ENCODE measurements around the gene RGL1. TPM values are rescaled to one million over a fixed set of nuclear protein-coding genes. Genes with fewer than 3 reads are reported as not detected.
A peak's percentile ranks its signal among the peaks of the same experiment; 100 is the strongest.
"Not testable (repeated sequence)": the region's sequence is repeated elsewhere in the genome, so short reads cannot be mapped to it uniquely, and the experiment has no call there.

The RGL1 gene
- total RNA-seq, 1 experiment from 2014 or later = 3.7 TPM

DNA sequence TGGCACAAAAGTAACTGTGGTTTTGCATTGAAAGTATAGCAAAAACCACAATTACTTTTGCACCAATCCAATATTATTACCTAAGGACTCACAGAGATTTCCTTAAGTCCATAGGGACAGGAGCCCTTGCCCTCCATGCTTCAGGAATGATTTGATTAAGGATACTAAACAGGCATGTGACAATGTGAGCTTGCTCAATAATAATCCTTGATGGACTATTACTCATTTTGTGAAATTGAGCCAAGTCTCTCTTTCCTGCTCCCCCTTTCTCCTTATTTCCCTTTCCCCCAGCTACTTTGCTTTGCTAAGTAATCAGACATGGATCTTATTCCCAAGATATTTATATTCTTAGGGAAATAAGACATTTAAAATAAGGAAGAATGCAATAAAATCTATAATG lies 21.6 kb upstream of the RGL1 start:
- DNase-seq (ENCODE audit: low spot score) = no peak
- in situ Hi-C loops (cut with HindIII; ENCODE audit: low sequenced_read_pairs) = no loop called here

GRCh38 chr1:183783767-183784637 lies 20.9 kb upstream of the RGL1 start:
- in situ Hi-C loops (cut with HindIII; ENCODE audit: low sequenced_read_pairs) = no loop called here
- DNase-seq (ENCODE audit: low spot score) = peak; percentile 90

DNA sequence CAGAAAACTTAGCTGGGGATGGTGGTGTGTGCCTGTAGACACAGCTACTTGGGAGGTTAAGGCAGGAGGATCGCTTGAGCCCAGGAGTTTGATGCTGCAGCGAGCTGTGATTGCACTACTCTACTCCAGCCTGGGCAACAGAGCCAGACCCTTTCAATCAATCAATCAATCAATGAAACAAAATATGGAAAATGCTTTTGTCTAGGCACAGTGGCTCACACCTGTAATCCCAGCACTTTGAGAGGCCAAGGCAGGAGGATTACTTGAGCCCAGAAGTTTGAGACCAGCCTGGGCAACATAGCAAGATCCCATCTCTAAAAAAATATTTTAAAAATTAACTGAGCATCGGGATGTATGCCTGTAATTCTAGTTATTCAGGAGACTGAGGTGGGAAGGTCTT lies 19.0 kb upstream of the RGL1 start:
- DNase-seq (ENCODE audit: low spot score); in situ Hi-C loops (cut with HindIII; ENCODE audit: low sequenced_read_pairs): not testable (repeated sequence)

GRCh38 chr1:183787704-183788103 lies 17.2 kb upstream of the RGL1 start:
- no peak for DNase-seq (ENCODE audit: low spot score)
- in situ Hi-C loops (cut with HindIII; ENCODE audit: low sequenced_read_pairs) = no loop called here

GRCh38 chr1:183791319-183791718 lies 13.6 kb upstream of the RGL1 start:
- DNase-seq (ENCODE audit: low spot score) = no peak
- in situ Hi-C loops (cut with HindIII; ENCODE audit: low sequenced_read_pairs) = no loop called here

DNA sequence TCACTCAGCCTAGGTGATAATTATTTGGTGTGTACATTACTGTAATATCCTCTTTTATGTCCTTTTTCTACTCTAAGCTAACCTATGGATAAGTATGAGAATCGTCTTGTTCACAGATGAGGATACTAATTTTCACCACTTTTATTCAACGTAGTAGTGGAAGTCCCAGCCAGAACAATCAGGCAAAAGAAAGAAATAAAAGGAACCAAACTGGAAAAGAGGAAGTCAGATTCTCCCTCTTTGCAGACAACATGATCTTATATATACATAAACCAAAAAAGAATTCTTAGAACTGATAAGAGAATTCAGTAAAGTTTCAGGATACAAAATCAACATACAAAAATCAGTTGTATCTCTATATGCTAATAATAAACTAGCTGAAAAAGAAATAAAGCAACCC lies 12.6 kb upstream of the RGL1 start:
- in situ Hi-C loops (cut with HindIII; ENCODE audit: low sequenced_read_pairs) = no loop called here
- no peak for DNase-seq (ENCODE audit: low spot score)

GRCh38 chr1:183794088-183794487 lies 10.8 kb upstream of the RGL1 start:
- DNase-seq (ENCODE audit: low spot score) = no peak
- in situ Hi-C loops (cut with HindIII; ENCODE audit: low sequenced_read_pairs) = no loop called here

- in situ Hi-C loops (cut with HindIII; ENCODE audit: low sequenced_read_pairs) = no loop called here
- DNase-seq (ENCODE audit: low spot score) = no peak
These were observed 4.5 kb upstream of the RGL1 start for GRCh38 chr1:183800449-183800848.

GRCh38 chr1:183801649-183802048 lies 3.3 kb upstream of the RGL1 start:
- in situ Hi-C loops (cut with HindIII; ENCODE audit: low sequenced_read_pairs) = no loop called here

DNA sequence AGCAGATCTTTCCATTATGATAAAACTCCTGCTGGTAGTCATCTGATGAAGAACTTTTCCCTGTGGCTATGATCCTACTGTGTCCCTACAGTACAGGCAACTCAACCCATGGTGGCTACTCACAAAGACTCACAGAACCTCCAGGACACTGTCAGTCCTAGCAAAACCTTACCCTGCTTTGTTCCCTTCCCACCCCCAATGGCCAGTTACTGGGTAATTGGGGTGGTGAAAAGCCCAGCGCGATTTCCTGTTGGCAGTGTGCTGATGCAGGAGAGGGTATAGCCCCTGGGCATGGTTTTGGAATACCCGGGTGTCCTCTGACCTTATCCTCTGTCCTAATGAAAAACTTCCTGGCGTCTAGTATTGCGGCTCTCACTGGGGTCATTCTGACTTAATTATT lies 533 bp upstream of the RGL1 start:
- in situ Hi-C loops (cut with HindIII; ENCODE audit: low sequenced_read_pairs) = no loop called here
- no peak for DNase-seq (ENCODE audit: low spot score)

More at GRCh38 chr1:183801649-183802048, 3.3 kb upstream of the RGL1 start:
- no peak for DNase-seq (ENCODE audit: low spot score)

DNA sequence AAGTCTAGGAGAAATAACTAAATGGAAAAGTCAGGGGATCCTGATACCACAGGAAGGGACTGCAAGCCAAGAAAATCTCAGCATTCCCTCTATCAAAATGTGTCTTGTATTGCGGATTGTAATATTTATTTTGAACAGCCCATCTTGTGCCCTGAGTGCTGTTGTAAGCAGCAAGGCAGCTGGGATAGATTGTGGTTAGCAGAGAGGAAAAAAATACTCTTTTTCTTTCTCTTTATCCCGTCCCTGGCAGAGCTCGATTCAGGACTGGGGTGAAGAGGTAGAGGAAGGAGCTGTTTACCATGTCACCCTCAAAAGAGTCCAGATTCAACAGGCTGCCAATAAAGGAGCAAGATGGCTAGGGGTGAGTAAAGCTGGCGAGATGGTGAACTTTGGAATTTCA lies 1.2 kb downstream of the RGL1 start:
- in situ Hi-C loops (cut with HindIII; ENCODE audit: low sequenced_read_pairs) = no loop called here
- no peak for DNase-seq (ENCODE audit: low spot score)

GRCh38 chr1:183806675-183807074 lies 1.8 kb downstream of the RGL1 start:
- in situ Hi-C loops (cut with HindIII; ENCODE audit: low sequenced_read_pairs) = no loop called here
- DNase-seq (ENCODE audit: low spot score) = no peak

DNA sequence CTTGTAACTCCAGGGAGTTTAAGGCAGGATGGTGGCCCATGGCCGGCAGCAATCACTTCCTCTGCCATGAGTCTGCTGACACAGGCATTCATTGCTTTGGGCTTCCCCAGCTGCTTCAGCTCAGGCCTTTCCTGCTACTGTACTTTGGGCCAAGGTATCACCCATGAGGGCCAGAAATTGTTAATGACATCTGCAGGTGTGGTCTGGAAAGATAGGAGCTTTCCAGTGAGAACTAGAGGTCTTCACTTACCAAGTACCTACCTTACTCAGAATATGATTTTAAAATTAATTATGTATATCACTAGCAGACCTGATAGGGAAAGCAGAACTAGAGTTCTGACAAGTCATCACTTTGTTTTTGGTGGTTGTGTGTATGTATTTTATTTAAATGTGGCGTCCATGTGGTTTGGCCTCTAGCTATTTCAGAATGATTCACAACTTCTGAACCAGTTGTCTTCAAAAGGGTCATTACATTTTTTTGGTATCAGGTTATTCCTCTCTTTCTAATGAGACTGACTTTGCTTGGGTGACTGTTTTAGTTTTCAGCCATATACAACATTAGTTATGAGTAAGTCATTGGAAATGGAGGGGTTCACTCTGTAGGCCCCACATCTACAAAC lies 2.7 kb downstream of the RGL1 start:
- no peak for DNase-seq (ENCODE audit: low spot score)
- in situ Hi-C loops (cut with HindIII; ENCODE audit: low sequenced_read_pairs) = no loop called here

GRCh38 chr1:183808296-183809027 lies 3.5 kb downstream of the RGL1 start:
- in situ Hi-C loops (cut with HindIII; ENCODE audit: low sequenced_read_pairs) = no loop called here

DNA sequence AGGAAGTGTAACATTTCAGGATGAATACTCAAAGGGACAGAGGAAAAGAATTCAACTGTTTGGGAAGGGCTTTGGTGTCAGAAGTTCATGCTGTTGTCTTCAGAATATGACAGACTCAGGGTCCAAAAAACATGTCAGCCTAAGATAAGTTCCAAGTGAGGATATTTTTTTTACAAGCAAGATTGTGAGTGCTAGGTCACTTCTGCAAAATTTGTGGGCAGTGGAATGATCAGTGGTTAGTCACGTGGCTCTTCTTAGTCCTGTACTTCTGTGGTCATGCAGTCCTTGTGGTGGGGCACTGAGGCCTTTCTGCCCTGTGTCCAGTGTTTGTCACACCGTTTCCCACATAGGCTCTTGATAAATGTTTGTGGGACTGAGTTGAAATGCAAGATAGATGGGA lies 5.2 kb downstream of the RGL1 start:
- DNase-seq (ENCODE audit: low spot score) = no peak
- in situ Hi-C loops (cut with HindIII; ENCODE audit: low sequenced_read_pairs) = no loop called here

More at GRCh38 chr1:183808296-183809027, 3.5 kb downstream of the RGL1 start:
- no peak for DNase-seq (ENCODE audit: low spot score)

- in situ Hi-C loops (cut with HindIII; ENCODE audit: low sequenced_read_pairs) = no loop called here
These were observed 6.0 kb downstream of the RGL1 start for GRCh38 chr1:183810756-183811544.

DNA sequence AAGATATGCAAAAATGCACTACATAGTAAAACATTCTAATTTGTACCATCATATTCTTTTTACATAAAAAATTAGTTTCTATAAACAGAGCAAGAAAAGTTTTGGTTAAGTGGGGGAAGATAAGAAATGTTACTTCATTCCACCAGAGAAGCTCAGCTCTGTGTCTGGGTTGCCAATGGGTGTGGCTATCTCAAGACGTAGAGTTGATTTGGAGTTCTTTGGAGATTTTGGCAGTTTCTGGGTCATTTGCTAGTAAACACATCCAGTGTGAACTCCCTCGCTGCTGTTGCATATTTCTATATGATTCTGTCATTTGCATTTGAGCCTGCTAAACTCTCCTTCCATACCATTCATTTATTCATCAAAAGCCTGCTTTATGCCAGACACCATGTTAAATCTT lies 7.2 kb downstream of the RGL1 start:
- in situ Hi-C loops (cut with HindIII; ENCODE audit: low sequenced_read_pairs) = no loop called here
- DNase-seq (ENCODE audit: low spot score) = no peak

More at GRCh38 chr1:183810756-183811544, 6.0 kb downstream of the RGL1 start:
- no peak for DNase-seq (ENCODE audit: low spot score)

- in situ Hi-C loops (cut with HindIII; ENCODE audit: low sequenced_read_pairs) = no loop called here
- DNase-seq (ENCODE audit: low spot score) = no peak
These were observed 8.0 kb downstream of the RGL1 start for GRCh38 chr1:183812686-183813569.
